Cortex of kidney (tissue), 1 donor: ENCODE measurements around the gene MTUS2.

Experiments
- DNase-seq: peaks from one replicate; lab custom pipeline; 2025; lab: John Stamatoyannopoulos, UW

Gene MTUS2

GRCh38 chr13:29484796-29485195 lies 664.7 kb downstream of the MTUS2 start:
- DNase-seq: no peak

DNA sequence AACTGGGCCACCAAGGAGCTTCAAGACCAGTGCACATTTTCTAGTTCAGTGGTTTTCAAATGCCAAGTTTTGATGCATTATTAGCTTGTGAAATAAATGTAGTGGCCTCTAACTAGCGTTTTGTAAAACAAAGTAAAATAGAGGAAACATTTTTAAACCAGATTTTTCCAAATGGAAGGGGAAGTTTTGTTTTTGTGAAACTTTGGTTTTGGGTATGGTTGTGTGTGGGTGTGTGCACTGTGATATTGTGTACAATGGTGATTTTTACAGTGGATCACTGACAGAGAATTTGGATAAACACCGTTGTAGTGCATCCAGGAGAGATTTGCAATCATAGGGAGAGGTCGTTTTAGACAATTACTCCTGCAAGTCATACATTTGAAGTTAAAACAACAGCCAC lies 666.4 kb downstream of the MTUS2 start:
- no peak for DNase-seq

GRCh38 chr13:29487466-29488454 lies 667.6 kb downstream of the MTUS2 start:
- DNase-seq: no peak

GRCh38 chr13:29489650-29490560 lies 669.8 kb downstream of the MTUS2 start:
- no peak for DNase-seq

- DNase-seq: no peak
These were observed 670.4 kb downstream of the MTUS2 start for GRCh38 chr13:29490561-29490885.

- DNase-seq: no peak
These were observed 671.1 kb downstream of the MTUS2 start for GRCh38 chr13:29491248-29491647.

DNA sequence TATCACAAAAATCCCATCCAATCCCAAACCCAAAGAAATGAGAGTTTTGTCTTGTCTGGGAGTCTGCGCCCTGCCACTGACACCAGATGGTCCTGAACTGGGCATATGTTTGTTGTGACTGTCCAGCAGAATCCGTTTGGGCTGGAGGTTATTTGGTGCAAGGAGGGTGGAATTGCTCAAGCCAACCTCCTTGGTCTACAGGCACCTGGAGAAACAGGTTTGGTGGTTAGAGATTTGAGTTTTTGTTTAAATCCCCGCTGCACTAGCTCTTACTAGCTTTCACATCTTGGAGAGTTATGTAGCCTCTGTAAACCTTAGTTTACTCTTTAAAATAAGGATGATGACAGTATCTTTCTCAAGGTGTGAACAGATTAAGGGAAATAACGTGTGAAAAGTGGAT lies 673.7 kb downstream of the MTUS2 start:
- DNase-seq: no peak

- DNase-seq: no peak
These were observed 674.4 kb downstream of the MTUS2 start for GRCh38 chr13:29494520-29494919.

- DNase-seq: no peak
These were observed 676.1 kb downstream of the MTUS2 start for GRCh38 chr13:29496241-29496712.

- DNase-seq: no peak
These were observed 677.1 kb downstream of the MTUS2 start for GRCh38 chr13:29497137-29497654.

- DNase-seq: no peak
These were observed 678.4 kb downstream of the MTUS2 start for GRCh38 chr13:29498426-29499040.

DNA sequence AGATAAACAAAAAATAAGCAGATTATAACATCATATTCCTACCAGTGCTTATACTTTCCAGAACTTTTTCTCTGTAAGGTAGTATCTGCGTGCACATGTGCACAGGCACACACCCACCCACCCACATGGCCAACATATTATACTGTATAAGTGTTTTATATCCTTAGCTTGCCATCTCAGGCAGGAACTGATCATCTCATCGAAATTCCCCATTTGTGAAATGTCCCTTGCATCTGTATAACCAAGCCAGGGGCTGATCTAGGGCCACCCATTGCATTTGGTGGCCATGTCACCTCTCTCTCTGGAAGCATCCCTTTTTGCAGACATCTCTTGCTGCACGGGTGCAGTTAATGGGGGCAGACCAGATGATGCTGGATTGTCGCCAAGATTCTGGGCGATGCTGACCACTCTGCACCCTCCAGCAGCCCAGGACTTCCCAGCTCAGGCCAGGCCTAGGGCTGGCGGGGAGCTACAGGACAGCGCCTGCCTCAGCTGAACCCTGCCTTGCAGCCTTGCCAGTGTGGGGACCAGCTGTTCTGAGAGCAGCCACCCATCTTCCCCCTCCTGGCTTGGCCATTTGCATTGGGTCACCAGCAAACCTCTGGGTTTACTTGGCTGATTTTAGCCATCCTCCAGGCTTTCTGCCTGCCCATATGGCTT lies 679.5 kb downstream of the MTUS2 start:
- no peak for DNase-seq

GRCh38 chr13:29500386-29500785 lies 680.2 kb downstream of the MTUS2 start:
- no peak for DNase-seq

DNA sequence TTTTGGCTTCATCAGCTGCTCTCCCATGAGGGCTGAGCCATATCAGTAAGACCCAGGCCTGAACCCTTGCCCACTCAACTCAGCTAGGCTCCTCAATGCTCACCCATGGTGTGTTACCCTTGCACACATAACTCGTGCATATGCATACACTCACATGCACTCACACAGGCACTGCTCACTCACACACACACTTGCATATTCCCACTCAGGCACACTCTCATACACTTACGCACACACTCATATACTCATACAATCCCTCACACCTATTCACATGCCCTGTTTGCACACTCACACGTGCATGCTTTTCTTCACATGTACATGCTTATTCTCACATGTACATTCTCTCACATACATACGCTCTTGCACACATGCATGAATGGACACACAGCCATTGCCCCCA lies 681.5 kb downstream of the MTUS2 start:
- no peak for DNase-seq

DNA sequence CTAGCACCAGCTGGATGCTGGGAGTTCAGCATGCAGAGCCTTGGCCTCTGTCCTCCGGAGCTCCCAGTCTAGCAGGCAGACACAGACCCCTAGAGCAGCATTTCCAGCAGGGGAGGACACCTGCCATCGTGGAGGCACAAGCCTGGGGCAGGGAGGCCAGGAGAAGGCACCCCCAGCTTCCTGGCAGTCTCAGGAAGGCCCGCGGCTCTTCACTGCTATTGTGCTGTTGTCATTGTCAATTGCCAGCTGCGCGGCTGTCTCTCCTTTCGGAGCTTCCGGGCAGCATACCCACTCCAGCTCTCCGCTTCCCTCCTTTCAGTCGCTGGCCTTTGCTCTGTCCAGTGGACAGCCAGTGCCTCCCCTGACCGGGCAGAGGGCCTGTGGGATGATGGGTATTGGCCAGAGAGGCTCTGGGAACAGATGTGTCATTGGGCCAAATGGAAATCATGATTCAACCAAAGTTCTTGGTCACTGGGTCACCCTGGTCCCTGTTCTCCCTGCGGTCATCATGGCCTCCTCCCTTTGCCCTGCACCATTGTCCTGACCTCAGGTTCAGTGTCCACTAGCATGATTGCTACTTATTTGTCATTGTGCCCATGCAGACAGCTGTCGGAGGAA lies 682.4 kb downstream of the MTUS2 start:
- no peak for DNase-seq

- DNase-seq: no peak
These were observed 683.1 kb downstream of the MTUS2 start for GRCh38 chr13:29503041-29503837.

DNA sequence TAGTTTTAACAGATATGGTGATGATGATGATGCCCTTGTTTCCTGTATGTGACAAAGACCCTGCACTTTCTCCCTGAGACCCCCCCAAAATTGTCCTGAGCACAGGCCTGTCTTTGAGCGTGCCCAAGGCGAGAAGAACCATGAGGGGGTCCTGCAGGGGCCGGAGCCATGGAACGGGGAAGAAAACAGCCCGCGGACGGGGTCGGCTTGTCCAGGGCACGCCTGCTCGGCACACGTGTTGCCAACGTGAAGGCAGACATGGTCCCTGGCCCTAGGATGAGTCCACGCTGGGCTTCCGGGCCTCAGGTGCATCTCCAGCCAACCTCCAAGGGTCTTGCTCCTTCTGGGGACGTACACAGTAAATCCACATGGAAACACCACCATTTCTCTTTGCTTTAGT lies 684.6 kb downstream of the MTUS2 start:
- DNase-seq: no peak

DNA sequence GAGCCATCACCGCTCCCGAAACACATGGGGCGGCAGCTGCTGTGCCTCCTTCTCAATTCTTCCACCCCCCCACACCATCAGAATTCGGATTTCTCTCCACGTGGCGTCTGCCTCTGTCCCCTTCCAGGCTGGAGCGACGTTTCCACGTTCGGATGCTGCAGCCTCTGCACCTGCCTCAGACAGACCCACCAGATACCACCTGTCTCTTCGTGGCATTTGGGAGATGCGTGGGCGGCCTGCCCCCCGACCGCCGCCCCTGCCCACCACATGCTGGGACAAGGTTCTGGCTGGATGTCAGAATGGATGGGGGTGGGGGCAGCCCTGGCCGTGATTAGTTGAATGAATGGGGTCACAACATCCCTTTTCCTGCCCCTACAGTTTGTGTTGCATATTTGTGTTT lies 685.4 kb downstream of the MTUS2 start:
- DNase-seq: no peak

DNA sequence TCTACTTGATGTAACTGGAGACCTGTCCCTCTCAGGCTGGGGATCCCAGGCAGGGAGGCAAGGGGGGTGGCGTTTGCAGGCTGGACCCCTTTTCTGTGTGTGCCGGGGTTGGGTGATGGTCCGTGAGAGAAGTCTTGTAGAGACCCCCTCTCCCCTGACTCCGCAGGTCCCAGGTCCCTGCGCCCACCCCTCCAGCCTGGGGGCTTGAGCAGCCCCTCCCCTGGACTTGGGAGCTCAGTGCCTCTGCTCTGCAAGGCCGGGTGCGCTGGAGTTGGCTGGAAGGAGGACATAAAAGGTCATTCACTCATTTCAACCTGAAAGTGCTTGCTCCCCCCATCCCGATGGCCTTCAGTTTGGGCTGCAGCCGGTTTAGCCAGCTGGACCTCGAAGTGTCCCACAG lies 685.8 kb downstream of the MTUS2 start:
- no peak for DNase-seq

DNA sequence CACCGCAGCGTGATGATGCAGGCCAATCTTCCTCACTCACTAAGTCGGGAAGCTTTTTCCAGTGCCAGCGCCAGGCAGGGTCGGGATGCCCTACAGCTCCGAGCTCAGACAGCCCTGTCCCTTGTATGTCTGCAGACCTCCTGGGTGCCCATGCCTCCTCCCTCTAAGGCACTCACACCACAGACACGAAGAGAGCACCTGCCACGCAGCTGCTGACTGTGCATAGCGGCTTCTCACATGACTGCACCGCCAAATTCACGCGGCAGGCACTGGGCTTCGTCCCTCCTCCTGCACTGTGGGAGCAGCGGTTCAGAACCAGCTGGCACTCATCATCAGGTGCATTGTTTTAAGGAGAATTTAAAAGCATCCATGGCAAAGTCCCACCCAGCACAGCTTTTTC lies 687.2 kb downstream of the MTUS2 start:
- no peak for DNase-seq
